ENCODE measurements around the gene WDFY4.
A peak's percentile ranks its signal among the peaks of the same experiment; 100 is the strongest.

Gene WDFY4

DNA sequence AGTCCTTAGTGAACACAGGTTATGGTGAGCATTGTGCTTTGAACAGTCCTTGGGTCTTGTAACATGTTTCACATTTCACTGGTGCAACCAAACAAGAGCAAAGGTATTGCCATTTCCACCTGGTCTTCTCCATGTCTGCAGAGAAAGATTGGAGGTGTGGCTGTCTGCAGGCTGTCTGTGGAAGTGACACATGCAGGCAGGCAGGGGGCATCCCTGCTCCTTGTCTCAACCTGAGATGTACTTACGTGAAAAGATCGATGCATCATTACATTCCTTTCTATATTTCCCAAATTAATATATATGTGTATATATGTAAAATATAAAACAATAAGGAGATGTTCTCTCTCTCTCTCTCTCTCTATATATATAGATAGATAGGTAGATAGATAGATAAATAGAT is 200.7 kb downstream of the WDFY4 start:
- Histone ChIP-seq H3K9me3 (ENCODE audit: control insufficient read depth, insufficient read depth, low read depth, low read length) (no peaks in the 10 kb centered on the region), H3K27ac (ENCODE audit: extremely low read depth, low read depth, low read length) (no peak overlapping the region), H3K4me1 (ENCODE audit: control insufficient read depth, insufficient read depth, low read length) (no peaks in the 10 kb centered on the region), H3K36me3 (ENCODE audit: control insufficient read depth in 2 of 2, insufficient read depth in 1 of 2, low read length in 2 of 2) (no peaks in the 10 kb centered on the region), H3K4me3 (ENCODE audit: low read depth, low read length) (no peak overlapping the region)
- CTCF ChIA-PET: interaction anchor here (0.6 to 2.4 kb wide), 10 partner anchors 12 to 627 kb away, joined by 3 to 7 read pairs (median 4); no protein-coding TSS in a partner anchor
- POLR2A ChIA-PET: no interaction called here
- TF ChIP-seq ZNF624 (tag by site-specific recombination; IDR thresholded peaks at IDR 0.05) (no peak), ZNF266 (tag by site-specific recombination; IDR thresholded peaks at IDR 0.05; ENCODE audit: low read depth) (no peak), ZNF654 (tag by site-specific recombination; IDR thresholded peaks at IDR 0.05; ENCODE audit: low read depth) (peak; percentile 49), ZNF140 (tag by site-specific recombination; IDR thresholded peaks at IDR 0.05) (no peak), ZNF521 (tag by site-specific recombination; IDR thresholded peaks at IDR 0.05) (no peak), ZNF174 (tag by site-specific recombination; IDR thresholded peaks at IDR 0.05) (no peak)
- TF ChIP-seq, protein P1, sequence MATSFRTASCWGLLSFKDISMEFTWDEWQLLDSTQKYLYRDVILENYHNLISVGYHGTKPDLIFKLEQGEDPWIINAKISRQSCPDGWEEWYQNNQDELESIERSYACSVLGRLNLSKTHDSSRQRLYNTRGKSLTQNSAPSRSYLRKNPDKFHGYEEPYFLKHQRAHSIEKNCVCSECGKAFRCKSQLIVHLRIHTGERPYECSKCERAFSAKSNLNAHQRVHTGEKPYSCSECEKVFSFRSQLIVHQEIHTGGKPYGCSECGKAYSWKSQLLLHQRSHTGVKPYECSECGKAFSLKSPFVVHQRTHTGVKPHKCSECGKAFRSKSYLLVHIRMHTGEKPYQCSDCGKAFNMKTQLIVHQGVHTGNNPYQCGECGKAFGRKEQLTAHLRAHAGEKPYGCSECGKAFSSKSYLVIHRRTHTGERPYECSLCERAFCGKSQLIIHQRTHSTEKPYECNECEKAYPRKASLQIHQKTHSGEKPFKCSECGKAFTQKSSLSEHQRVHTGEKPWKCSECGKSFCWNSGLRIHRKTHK (tag by site-specific recombination; IDR thresholded peaks at IDR 0.05): no peak

DNA sequence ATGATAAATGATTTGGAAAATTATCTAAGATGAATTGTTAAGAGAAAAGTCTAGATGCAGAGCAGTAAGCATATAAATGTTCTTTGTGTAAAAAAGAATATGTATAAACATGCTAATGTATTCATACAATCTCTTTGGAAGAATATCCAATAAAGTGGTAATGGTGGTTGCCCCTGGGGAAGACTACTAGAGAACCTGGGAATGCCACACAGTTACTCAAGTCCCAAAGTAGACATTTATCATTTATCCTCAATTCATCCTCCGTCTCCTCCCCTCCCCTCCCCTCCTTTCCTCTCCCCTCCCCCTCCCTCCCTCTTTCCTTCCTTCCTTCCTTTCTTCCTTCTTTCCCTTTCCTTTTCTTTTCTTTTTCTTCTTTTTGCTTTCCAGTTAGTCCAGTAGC is 203.3 kb downstream of the WDFY4 start:
- Histone ChIP-seq H3K36me3 (ENCODE audit: control insufficient read depth in 2 of 2, insufficient read depth in 1 of 2, low read length in 2 of 2) (no peaks in the 10 kb centered on the region), H3K9me3 (ENCODE audit: control insufficient read depth, insufficient read depth, low read depth, low read length) (no peaks in the 10 kb centered on the region), H3K4me3 (ENCODE audit: low read depth, low read length) (no peak overlapping the region), H3K4me1 (ENCODE audit: control insufficient read depth, insufficient read depth, low read length) (no peaks in the 10 kb centered on the region), H3K27ac (ENCODE audit: extremely low read depth, low read depth, low read length) (no peak overlapping the region)
- CTCF ChIA-PET: interaction anchor here (1.4 kb wide), 1 partner anchor 230 kb away, joined by 4 read pairs; no protein-coding TSS in a partner anchor
- POLR2A ChIA-PET: no interaction called here
- TF ChIP-seq, protein P2, sequence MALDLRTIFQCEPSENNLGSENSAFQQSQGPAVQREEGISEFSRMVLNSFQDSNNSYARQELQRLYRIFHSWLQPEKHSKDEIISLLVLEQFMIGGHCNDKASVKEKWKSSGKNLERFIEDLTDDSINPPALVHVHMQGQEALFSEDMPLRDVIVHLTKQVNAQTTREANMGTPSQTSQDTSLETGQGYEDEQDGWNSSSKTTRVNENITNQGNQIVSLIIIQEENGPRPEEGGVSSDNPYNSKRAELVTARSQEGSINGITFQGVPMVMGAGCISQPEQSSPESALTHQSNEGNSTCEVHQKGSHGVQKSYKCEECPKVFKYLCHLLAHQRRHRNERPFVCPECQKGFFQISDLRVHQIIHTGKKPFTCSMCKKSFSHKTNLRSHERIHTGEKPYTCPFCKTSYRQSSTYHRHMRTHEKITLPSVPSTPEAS (tag by site-specific recombination; IDR thresholded peaks at IDR 0.05): no peak
- TF ChIP-seq, protein P3, sequence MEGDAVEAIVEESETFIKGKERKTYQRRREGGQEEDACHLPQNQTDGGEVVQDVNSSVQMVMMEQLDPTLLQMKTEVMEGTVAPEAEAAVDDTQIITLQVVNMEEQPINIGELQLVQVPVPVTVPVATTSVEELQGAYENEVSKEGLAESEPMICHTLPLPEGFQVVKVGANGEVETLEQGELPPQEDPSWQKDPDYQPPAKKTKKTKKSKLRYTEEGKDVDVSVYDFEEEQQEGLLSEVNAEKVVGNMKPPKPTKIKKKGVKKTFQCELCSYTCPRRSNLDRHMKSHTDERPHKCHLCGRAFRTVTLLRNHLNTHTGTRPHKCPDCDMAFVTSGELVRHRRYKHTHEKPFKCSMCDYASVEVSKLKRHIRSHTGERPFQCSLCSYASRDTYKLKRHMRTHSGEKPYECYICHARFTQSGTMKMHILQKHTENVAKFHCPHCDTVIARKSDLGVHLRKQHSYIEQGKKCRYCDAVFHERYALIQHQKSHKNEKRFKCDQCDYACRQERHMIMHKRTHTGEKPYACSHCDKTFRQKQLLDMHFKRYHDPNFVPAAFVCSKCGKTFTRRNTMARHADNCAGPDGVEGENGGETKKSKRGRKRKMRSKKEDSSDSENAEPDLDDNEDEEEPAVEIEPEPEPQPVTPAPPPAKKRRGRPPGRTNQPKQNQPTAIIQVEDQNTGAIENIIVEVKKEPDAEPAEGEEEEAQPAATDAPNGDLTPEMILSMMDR (tag by site-specific recombination; IDR thresholded peaks at IDR 0.05): no peak
- TF ChIP-seq ZNF23 (tag by site-specific recombination; IDR thresholded peaks at IDR 0.05; ENCODE audit: borderline replicate concordance) (no peak), ZNF830 (tag by site-specific recombination; IDR thresholded peaks at IDR 0.05; ENCODE audit: low read depth) (no peak)

DNA sequence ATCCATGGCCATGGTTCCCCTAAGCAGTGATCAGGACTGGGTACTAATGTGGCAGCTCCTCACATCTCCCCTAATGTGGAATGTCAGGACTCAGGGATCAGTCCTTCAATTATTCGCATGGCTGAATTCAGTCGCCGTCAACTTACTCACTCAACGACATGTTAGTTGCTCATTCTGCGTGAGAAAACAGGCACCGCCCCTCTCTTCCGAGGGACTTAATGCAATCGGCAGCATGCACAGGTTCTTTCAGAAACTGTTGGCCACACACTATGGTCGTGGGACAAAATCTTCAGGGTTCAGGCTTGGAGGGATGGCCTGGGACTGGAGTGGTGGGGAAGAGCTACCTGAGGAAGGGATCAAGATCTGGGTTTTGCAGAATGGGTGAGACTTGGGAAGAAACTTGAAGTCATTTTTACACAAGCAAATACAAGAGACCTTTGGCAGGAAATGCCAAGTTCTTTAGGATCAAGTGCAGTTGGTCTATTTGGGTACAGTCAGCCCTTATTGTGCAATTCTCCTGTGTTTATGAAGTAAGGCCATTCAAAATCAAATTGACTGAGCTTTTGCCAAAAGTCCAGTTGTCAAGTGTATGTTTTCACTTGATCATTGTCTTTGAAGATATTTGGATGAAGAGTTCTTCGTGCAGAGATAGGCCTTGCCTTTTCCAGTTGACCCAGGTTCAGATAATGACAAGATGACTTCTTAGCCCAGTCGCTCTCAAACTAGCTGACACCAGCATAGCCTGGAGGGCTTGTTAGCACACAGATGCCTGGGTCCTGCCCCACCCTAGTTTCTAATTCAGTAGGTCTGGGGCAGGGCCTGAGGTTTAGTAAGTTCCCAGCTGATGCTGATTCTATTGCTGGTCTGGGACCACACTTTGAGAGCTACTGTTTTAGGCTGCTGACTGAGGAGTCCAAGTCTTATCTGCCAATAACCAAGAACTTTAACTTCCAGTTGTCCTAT is 206.5 kb downstream of the WDFY4 start:
- ChIA-PET POLR2A (no interaction called here), CTCF (interaction anchor here (1.2 kb wide), 1 partner anchor 234 kb away, joined by 4 read pairs; no protein-coding TSS in a partner anchor)
- no peaks in the 10 kb centered on the region for H3K36me3 ChIP-seq (ENCODE audit: control insufficient read depth in 2 of 2, insufficient read depth in 1 of 2, low read length in 2 of 2)
- H3K27ac ChIP-seq (ENCODE audit: extremely low read depth, low read depth, low read length): no peak overlapping the region
- H3K9me3 ChIP-seq (ENCODE audit: control insufficient read depth, insufficient read depth, low read depth, low read length): no peaks in the 10 kb centered on the region
- no peaks in the 10 kb centered on the region for H3K4me1 ChIP-seq (ENCODE audit: control insufficient read depth, insufficient read depth, low read length)
- H3K4me3 ChIP-seq (ENCODE audit: low read depth, low read length): no peak overlapping the region
- TF ChIP-seq ZBTB7A (tag by site-specific recombination; IDR thresholded peaks at IDR 0.05; ENCODE audit: low read depth) (no peak), ZNF311 (tag by site-specific recombination; IDR thresholded peaks at IDR 0.05; ENCODE audit: borderline replicate concordance) (no peak), ZFP3 (tag by site-specific recombination; IDR thresholded peaks at IDR 0.05; ENCODE audit: low read depth) (no peak), HOXC10 (CRISPR knock-in tag; IDR thresholded peaks at IDR 0.05) (no peak), ZNF223 (tag by site-specific recombination; IDR thresholded peaks at IDR 0.05) (no peak)
- TF ChIP-seq, protein P4, sequence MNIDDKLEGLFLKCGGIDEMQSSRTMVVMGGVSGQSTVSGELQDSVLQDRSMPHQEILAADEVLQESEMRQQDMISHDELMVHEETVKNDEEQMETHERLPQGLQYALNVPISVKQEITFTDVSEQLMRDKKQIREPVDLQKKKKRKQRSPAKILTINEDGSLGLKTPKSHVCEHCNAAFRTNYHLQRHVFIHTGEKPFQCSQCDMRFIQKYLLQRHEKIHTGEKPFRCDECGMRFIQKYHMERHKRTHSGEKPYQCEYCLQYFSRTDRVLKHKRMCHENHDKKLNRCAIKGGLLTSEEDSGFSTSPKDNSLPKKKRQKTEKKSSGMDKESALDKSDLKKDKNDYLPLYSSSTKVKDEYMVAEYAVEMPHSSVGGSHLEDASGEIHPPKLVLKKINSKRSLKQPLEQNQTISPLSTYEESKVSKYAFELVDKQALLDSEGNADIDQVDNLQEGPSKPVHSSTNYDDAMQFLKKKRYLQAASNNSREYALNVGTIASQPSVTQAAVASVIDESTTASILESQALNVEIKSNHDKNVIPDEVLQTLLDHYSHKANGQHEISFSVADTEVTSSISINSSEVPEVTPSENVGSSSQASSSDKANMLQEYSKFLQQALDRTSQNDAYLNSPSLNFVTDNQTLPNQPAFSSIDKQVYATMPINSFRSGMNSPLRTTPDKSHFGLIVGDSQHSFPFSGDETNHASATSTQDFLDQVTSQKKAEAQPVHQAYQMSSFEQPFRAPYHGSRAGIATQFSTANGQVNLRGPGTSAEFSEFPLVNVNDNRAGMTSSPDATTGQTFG (tag by site-specific recombination; IDR thresholded peaks at IDR 0.05; ENCODE audit: borderline replicate concordance): no peak

Data from HEK293 (cell line).